OCI-LY7 (cell line): ENCODE data around the gene FOXC2. TPM values are rescaled to one million over a fixed set of nuclear protein-coding genes. Genes with fewer than 3 reads are reported as not detected.

ENCODE experiments used
- BruUV-seq: library from RNA; stranded (reverse); fragments of 400-500 nt; replicated peaks from 2 replicates; lab custom pipeline; 2021; lab: Mats Ljungman, UMichigan
- CTCF ChIA-PET: fragments of 300-600 bp; sonication (Branson Sonifier 250); formaldehyde crosslinking; loops from one replicate; lab custom pipeline; 2022; ENCODE audit warnings: antibody characterized with exemption; ENCODE audit not compliant: unreplicated experiment; lab: Charles Lee
- POLR2A ChIA-PET: fragments of 300-600 bp; sonication (Branson Sonifier 250); formaldehyde crosslinking; loops from one replicate; lab custom pipeline; 2022; ENCODE audit warnings: antibody characterized with exemption; lab: Charles Lee
- DNase-seq: peaks from one replicate; pipeline ENCODE4 v3.0.0-alpha.2; 2015; ENCODE audit warnings: low spot score
- H2AFZ ChIP-seq: fragments of 200-600 bp; sonication (generic), shearing (Covaris generic); 2 replicates; pipeline ENCODE4 v1.6.1; 2014; ENCODE audit warnings: mild to moderate bottlenecking, antibody characterized with exemption, low read length, moderate library complexity
- H3K27ac ChIP-seq: fragments of 200-600 bp; sonication (generic); 2 replicates; pipeline ENCODE4 v1.5.1; 2014; ENCODE audit warnings: mixed run types, low read depth, mild to moderate bottlenecking, moderate library complexity, low read length, inconsistent platforms; ENCODE audit not compliant: poor library complexity, severe bottlenecking
- H3K36me3 ChIP-seq: fragments of 200-600 bp; sonication (generic); 2 replicates; pipeline ENCODE4 v1.6.1; 2014; ENCODE audit warnings: mild to moderate bottlenecking, antibody characterized with exemption, low read length, moderate library complexity, mixed read lengths; ENCODE audit not compliant: insufficient read depth
- H3K4me1 ChIP-seq: fragments of 200-600 bp; sonication (generic); 2 replicates; pipeline ENCODE4 v1.5.1; 2014; ENCODE audit warnings: mild to moderate bottlenecking, low read length; ENCODE audit not compliant: insufficient read depth, poor library complexity, severe bottlenecking
- H3K4me2 ChIP-seq: fragments of 200-600 bp; sonication (generic); 2 replicates; pipeline ENCODE4 v1.6.1; 2014; ENCODE audit warnings: mild to moderate bottlenecking, low read length
- H3K4me3 ChIP-seq: fragments of 200-600 bp; sonication (generic); 2 replicates; pipeline ENCODE4 v1.5.1; 2014; ENCODE audit warnings: mild to moderate bottlenecking, low read depth, low read length; ENCODE audit not compliant: poor library complexity, severe bottlenecking
- H3K79me2 ChIP-seq: fragments of 200-600 bp; sonication (generic); 2 replicates; pipeline ENCODE4 v1.6.1; 2016; ENCODE audit warnings: low read depth, mild to moderate bottlenecking, low read length, moderate library complexity, mixed read lengths; ENCODE audit not compliant: insufficient read depth
- H3K9me2 ChIP-seq: fragments of 200-600 bp; sonication (generic); 2 replicates; pipeline ENCODE4 v1.6.1; 2016; ENCODE audit warnings: mild to moderate bottlenecking, low read length, mixed read lengths; ENCODE audit not compliant: insufficient read depth
- H3K9me3 ChIP-seq: fragments of 200-600 bp; sonication (generic); 2 replicates; pipeline ENCODE4 v1.6.1; 2014; ENCODE audit warnings: mild to moderate bottlenecking, mixed run types, low read length, mixed read lengths
- H4K20me1 ChIP-seq: fragments of 200-600 bp; sonication (generic); 2 replicates; pipeline ENCODE4 v1.6.1; 2014; ENCODE audit warnings: mild to moderate bottlenecking, antibody characterized with exemption, low read length, moderate library complexity, mixed read lengths; ENCODE audit not compliant: insufficient read depth
- EZH2phosphoT487 ChIP-seq: fragments of 200-600 bp; sonication (generic); IDR thresholded peaks from 2 replicates; pipeline ENCODE4 v1.6.1; 2018; ENCODE audit warnings: low read depth, borderline replicate concordance, mild to moderate bottlenecking, mixed run types, antibody characterized with exemption, low read length, moderate library complexity, mixed read lengths
- intact Hi-C: fragments of 100-400 bp; cut with micrococcal nuclease; formaldehyde crosslinking; loops from one replicate; pipeline ENCODE4 v1.10.0; 2022; ENCODE audit not compliant: unreplicated experiment
- total RNA-seq, 2 experiments: library from RNA; depleted of rRNA in 1 of 2; stranded (reverse); fragments of >200 nt in 1 of 2; shearing (Covaris generic) in 1 of 2; gene quantifications; 2 replicates each; pipeline ENCODE4 v1.2.3, GENCODE V29; 2014 to 2022
- TF ChIP-seq, protein P1 (sequence below): fragments of 200-600 bp; sonication (generic); conservative IDR thresholded peaks from 2 replicates; pipeline ENCODE4 v1.5.1; 2014; ENCODE audit warnings: mild to moderate bottlenecking, antibody characterized with exemption, low read length, moderate library complexity, mixed read lengths

Gene FOXC2
- total RNA-seq, 2 experiments from 2014 or later = not detected

DNA sequence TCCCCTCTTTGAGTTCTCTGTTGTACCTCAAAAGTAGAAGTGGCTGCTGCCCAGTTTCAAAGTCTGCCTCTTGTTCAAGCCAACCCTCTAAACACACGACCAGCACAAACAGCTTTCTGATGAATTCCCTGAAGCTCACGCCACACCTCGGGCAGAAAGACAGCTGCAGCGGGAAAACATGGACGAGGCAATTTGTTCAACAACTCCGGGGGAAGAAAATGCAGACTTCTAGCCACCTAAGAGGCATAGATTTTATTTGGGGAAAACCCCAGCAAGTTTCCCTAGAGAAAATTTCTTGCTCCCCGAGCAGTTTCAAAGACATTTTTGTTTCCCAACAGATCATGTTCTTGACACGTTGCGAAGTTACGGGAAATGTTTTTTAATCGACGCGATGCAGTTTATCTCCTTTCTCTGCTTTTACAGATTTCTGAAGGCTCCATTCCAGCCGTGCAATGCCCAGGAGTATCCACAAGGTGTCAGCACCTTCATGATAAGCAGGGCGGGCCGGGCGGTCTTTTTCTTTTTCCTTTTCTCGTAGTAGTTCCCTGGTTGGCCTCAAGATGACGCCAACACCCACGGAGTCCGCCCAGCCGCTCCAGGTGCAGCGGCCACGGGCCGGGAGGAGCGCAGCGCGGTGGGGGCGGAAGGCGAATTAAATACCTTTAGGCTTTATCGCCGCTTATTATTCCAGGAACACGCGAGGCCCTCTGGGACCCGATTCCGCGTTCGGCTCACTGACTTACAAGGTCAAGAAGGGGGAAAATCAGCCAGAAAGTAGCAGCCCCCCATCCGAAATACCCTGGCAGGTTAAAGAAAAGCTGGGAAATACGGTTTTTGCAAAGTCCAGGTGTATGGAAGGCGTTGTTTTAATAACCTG, 2.9 kb upstream of the FOXC2 start:
- peak; percentile 90 for DNase-seq
- Histone ChIP-seq H3K4me2 (peak overlapping the region; percentile 61), H3K36me3 (no peaks in the 10 kb centered on the region), H3K9me3 (no peaks in the 10 kb centered on the region), H3K4me3 (peak overlapping the region; percentile 39), H3K9me2 (no peaks in the 10 kb centered on the region), H3K4me1 (peaks cover 12% of the 10 kb centered on the region), H4K20me1 (no peaks in the 10 kb centered on the region), H3K27ac (no peak overlapping the region), H3K79me2 (no peaks in the 10 kb centered on the region), H2AFZ (peak overlapping the region; percentile 91; the same call in 1 of the 2 replicates)
- no TSS peak for BruUV-seq
- TF ChIP-seq EZH2phosphoT487 = no peak
- TF ChIP-seq, protein P1, sequence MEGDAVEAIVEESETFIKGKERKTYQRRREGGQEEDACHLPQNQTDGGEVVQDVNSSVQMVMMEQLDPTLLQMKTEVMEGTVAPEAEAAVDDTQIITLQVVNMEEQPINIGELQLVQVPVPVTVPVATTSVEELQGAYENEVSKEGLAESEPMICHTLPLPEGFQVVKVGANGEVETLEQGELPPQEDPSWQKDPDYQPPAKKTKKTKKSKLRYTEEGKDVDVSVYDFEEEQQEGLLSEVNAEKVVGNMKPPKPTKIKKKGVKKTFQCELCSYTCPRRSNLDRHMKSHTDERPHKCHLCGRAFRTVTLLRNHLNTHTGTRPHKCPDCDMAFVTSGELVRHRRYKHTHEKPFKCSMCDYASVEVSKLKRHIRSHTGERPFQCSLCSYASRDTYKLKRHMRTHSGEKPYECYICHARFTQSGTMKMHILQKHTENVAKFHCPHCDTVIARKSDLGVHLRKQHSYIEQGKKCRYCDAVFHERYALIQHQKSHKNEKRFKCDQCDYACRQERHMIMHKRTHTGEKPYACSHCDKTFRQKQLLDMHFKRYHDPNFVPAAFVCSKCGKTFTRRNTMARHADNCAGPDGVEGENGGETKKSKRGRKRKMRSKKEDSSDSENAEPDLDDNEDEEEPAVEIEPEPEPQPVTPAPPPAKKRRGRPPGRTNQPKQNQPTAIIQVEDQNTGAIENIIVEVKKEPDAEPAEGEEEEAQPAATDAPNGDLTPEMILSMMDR = peak; percentile 100
- ChIA-PET POLR2A (no interaction called here), CTCF (interaction anchor here (0.6 kb wide), 1 partner anchor 310 kb away, joined by 3 read pairs; no protein-coding TSS in a partner anchor)
- intact Hi-C loops = loop anchor here (1.0 to 5.0 kb wide), 6 partner anchors 199 to 734 kb away; no protein-coding TSS in a partner anchor

DNA sequence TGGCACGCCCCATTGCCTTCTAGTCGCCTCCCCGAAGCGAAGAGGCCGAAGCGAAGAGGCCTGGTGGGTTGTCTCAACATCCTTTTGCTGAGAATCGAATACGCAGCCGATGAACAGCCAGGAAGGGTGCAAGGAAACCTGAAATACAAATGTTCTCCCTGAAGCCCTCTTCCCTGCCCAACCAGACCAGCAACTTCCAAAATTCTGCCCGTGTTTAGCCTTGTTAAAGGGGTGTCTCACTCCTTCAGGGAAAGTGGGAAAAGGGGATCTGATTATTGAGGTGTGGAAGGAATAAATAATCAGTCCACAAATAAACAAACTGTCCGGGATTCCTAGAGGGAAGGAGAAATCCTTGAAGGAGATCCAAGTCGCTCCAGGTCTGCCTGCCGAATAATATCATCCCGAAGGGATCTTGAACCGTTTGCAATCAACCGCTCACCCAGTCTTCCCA, 1.4 kb upstream of the FOXC2 start:
- no peak overlapping the region for H2AFZ ChIP-seq
- H3K4me2 ChIP-seq = no peak overlapping the region
- POLR2A ChIA-PET = interaction anchor here (0.6 to 1.1 kb wide), 2 partner anchors 10 to 664 kb away, joined by 3 read pairs; no protein-coding TSS in a partner anchor
- intact Hi-C loops = no loop called here
- no peaks in the 10 kb centered on the region for H3K79me2 ChIP-seq
- no peaks in the 10 kb centered on the region for H3K9me3 ChIP-seq
- TF ChIP-seq, protein P1 = no peak
- TF ChIP-seq EZH2phosphoT487 = no peak
- CTCF ChIA-PET = interaction anchor here (0.6 kb wide), 1 partner anchor 45 kb away, joined by 3 read pairs; no protein-coding TSS in a partner anchor
- peaks cover 21% of the 10 kb centered on the region for H3K4me1 ChIP-seq
- DNase-seq = no peak
- no peaks in the 10 kb centered on the region for H4K20me1 ChIP-seq
- no peak overlapping the region for H3K27ac ChIP-seq
- no TSS peak for BruUV-seq
- H3K4me3 ChIP-seq = no peak overlapping the region
- no peaks in the 10 kb centered on the region for H3K9me2 ChIP-seq
- H3K36me3 ChIP-seq = no peaks in the 10 kb centered on the region
